GM21786 (cell line): ENCODE measurements around the gene DIP2C.

ENCODE experiments used
- ATAC-seq: cut with Tn5 transposase; IDR thresholded peaks from one replicate; pipeline ENCODE4 v1.9.1; 2021; ENCODE audit not compliant: unreplicated experiment

Gene DIP2C

DNA sequence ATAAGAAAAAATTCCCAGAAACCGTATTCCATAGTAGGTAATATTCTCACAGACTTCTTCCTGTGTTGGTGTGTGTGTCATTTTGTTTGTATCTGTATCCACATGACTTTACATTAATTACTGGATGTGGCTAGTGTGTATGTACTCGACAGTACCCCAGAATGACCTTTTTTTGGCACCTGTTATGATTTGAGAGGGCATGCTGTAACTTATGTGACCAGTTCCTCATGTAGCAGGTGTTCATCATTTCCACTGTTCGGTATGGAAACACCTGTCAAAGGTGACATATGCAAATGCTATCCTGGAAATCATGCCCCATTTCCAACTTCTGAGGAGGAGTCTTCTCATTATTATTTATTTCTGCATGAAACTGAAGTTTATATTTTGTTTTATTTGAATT, 464.9 kb downstream of the DIP2C start:
- ATAC-seq: no peak
